AG10803 (cell line): ENCODE data around the gene CBFA2T3.

Experiments used
- DNase-seq: peaks from one replicate; pipeline ENCODE4 v3.0.0; 2010; ENCODE audit warnings: low read depth
- H3K4me3 ChIP-seq: 2 replicates; pipeline ENCODE4 v1.5.1; 2011; ENCODE audit warnings: mild to moderate bottlenecking, low read length, control low read depth
- CTCF ChIP-seq: conservative IDR thresholded peaks from 2 replicates; pipeline ENCODE4 v1.5.1; 2011; ENCODE audit warnings: mild to moderate bottlenecking, low read length, control low read depth, inconsistent platforms

Gene CBFA2T3

GRCh38 chr16:89015271-89015859 is 38.4 kb upstream of the CBFA2T3 start:
- TF ChIP-seq CTCF, result no peak
- no peak for DNase-seq
- no peak overlapping the region for H3K4me3 ChIP-seq

DNA sequence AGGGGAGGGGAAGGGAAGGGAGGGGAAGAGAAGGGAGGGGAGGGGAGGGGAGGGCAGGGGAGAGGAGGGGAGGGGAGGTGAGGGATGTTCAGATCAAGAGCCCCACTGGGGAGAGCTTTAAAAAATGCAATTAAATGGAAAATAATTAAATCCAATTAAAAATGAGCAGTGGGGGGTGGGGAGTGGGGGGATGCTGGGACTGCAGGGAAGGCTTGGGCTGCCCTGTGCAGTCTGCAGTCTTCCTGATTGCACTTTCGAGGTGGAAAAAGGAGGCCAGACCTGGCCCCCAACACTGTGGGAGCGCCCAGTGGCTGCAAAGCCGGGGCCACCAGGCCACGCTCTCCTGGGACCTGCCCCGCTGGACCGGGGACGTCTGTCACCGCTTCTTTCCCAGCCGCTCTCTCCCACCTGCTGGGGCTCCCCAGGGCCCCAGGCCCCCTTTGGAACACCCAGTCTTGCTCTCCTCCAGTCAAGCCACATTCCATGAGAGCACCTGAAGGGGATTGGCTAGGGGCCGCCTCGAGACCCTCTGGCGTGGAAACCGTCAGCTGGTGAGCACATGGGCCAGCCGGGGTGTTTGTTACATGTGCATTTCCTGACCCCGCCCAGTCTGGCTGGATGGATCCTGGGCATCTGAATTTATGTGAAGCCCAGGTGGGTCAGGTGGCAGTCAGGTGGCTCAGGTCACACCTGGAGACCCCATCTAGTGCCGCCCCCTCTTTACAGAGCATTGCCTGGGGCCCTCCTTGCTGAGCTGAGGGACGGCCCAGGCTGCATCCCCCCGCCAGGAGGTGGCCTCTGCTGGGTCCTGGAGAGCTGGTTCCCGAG is 37.6 kb upstream of the CBFA2T3 start:
- H3K4me3 ChIP-seq, result no peak overlapping the region
- TF ChIP-seq CTCF, result no peak
- no peak for DNase-seq

DNA sequence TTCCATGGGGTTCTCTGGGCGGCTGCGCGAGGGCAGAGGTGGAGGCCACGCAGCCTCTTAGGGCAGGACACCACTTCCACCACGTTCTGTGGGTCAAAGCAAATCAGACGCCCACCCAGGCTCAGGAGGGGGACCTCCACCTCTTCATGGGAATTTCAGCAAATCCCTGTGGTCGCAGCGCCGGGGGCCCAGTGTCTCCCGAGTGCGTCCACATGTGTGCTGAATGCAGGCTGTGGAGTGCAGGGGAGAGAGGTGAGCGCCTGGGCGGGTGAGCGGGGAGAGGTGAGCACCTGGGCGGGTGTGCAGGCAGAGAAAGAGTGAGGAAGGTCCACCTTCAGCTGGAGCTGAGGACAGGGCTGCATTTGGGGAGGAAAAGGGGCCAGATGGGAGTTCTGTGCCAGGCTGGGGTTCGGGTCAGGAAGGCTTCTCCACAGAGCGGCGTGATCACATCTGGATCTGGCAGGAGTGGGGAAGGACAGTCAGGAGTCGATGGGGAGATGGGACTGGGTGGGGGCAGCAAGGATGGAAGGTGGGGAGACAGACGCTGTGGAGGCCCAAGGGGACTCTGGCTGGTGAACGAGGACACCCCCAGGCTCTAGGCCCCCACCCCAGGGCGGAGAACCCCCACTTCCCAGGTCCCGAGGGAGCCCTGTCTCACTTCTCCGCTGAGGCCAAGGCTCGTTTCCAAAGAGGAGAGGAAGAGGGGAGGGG is 36.8 kb upstream of the CBFA2T3 start:
- no peak for DNase-seq
- no peak overlapping the region for H3K4me3 ChIP-seq
- TF ChIP-seq CTCF, result no peak

DNA sequence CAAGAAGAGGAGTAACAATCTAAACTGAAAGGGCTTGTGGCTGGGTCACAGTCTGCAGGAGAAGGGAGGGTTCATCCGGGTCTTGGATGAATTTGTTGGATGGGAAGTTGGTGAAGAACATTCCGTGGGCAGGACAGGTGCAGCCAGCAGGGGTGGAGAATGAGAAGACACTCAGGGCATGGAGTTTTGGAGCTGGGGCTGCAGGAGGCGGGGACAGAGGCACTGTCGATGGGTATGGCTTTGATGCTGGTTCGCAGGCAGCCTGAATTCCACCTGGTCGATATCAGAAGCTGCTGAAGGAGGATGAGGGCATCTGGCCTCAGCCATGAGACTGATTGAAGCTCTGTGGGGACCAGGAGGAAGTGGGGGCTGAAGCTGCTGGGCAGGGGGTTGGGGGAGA is 36.1 kb upstream of the CBFA2T3 start:
- DNase-seq, result no peak
- no peak for TF ChIP-seq CTCF
- no peak overlapping the region for H3K4me3 ChIP-seq

GRCh38 chr16:89012622-89012995 is 35.6 kb upstream of the CBFA2T3 start:
- no peak for TF ChIP-seq CTCF
- H3K4me3 ChIP-seq, result no peak overlapping the region
- no peak for DNase-seq

DNA sequence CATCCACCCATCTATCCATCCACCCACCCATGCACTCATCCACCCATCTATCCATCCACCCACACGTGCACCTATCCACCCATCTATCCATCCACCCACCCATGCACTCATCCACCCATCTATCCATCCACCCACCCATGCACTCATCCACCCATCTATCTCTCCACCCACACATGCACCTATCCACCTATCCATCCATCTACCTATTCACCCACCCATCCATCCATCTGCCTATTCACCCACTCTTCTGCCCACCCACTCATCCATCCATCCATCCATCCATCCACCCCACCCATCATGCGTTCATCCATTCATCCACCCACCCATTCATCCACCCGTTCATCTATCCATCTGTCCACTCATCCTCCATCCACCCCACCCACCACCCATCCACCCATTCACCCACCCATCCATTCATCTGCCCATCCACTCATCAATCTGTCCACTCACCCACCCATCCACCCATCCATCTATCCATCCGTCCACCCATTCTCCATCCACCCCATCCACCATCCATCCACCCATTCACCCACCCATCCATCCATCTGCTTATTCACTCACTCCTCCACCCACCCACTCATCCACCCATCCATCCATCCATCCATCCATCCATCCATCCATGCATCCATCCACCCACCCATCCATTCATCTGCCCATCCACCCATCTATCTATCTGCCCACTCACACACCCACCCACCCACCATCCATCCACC is 35.1 kb upstream of the CBFA2T3 start:
- no peak for DNase-seq
- TF ChIP-seq CTCF, result no peak
- no peak overlapping the region for H3K4me3 ChIP-seq
